CD14-positive monocyte (primary cell): ENCODE measurements around the gene SAA2. TPM values are rescaled to one million over a fixed set of nuclear protein-coding genes. Genes with fewer than 3 reads are reported as not detected.

Experiments used
- DNase-seq, 3 donors: peaks; one replicate each; pipeline ENCODE4 v3.0.0-alpha.2; 2011 to 2022
- H2AFZ ChIP-seq: 2 replicates; pipeline ENCODE4 v1.6.0; 2012; ENCODE audit warnings: mild to moderate bottlenecking, low read depth, low read length, inconsistent platforms; ENCODE audit not compliant: insufficient read depth, poor library complexity, severe bottlenecking
- H3K27ac ChIP-seq, 2 donors: 1 replicate in 1 of 2; 2 replicates in 1 of 2; pipeline ENCODE4 v1.5.1; 2012 to 2013; ENCODE audit warnings: low read length in 2 of 2, control low read depth in 1 of 2, inconsistent platforms in 1 of 2, low read depth in 1 of 2, mild to moderate bottlenecking in 1 of 2
- H3K27me3 ChIP-seq, 2 donors: one replicate each; pipeline versions ENCODE4 v1.6.0 to v1.6.1; 2011 to 2013; ENCODE audit warnings: low read length in 2 of 2; ENCODE audit not compliant: control insufficient read depth in 2 of 2, insufficient read depth in 2 of 2
- H3K36me3 ChIP-seq, 2 donors: replicated peaks in 1 of 2; 1 replicate in 1 of 2; 2 replicates in 1 of 2; pipeline versions ENCODE4 v1.5.1 to v1.6.1; 2012 to 2013; ENCODE audit warnings: low read length in 2 of 2, control low read depth in 1 of 2, inconsistent platforms in 1 of 2, mild to moderate bottlenecking in 1 of 2; ENCODE audit not compliant: insufficient read depth in 2 of 2, control insufficient read depth in 1 of 2
- H3K4me1 ChIP-seq, 2 donors: 1 replicate in 1 of 2; 2 replicates in 1 of 2; pipeline versions ENCODE4 v1.5.1 to v1.6.1; 2012 to 2013; ENCODE audit warnings: low read length in 2 of 2, control low read depth in 1 of 2, inconsistent platforms in 1 of 2, mild to moderate bottlenecking in 1 of 2, moderate library complexity in 1 of 2; ENCODE audit not compliant: insufficient read depth in 2 of 2, control insufficient read depth in 1 of 2
- H3K4me2 ChIP-seq: replicated peaks from 2 replicates; pipeline ENCODE3; 2012; ENCODE audit warnings: low read length, moderate library complexity, mild to moderate bottlenecking; ENCODE audit not compliant: poor library complexity, severe bottlenecking; ENCODE audit errors: extremely low read depth
- H3K4me3 ChIP-seq, 3 experiments: fragments of 200-600 bp in 1 of 3; sonication (generic) in 1 of 3; replicated peaks in 1 of 3; 1 replicate in 2 of 3; 2 replicates in 1 of 3; pipeline ENCODE4 v1.5.1; 2011 to 2013; ENCODE audit warnings: low read length in 3 of 3, mild to moderate bottlenecking in 3 of 3, control low read depth in 2 of 3, low read depth in 2 of 3, inconsistent platforms in 1 of 3, moderate library complexity in 1 of 3
- H3K79me2 ChIP-seq: 2 replicates; pipeline ENCODE4 v1.6.0; 2012; ENCODE audit warnings: mild to moderate bottlenecking, control low read depth, inconsistent platforms, low read length, moderate library complexity; ENCODE audit not compliant: insufficient read depth
- H3K9ac ChIP-seq: 2 replicates; pipeline ENCODE4 v1.6.0; 2017; ENCODE audit warnings: low read length, mild to moderate bottlenecking; ENCODE audit not compliant: insufficient read depth, poor library complexity, severe bottlenecking
- H3K9me3 ChIP-seq, 2 donors: replicated peaks in 1 of 2; 1 replicate in 1 of 2; 2 replicates in 1 of 2; pipeline versions ENCODE4 v1.5.1 to v1.6.1; 2012 to 2013; ENCODE audit warnings: low read length in 2 of 2, control low read depth in 1 of 2; ENCODE audit not compliant: control insufficient read depth in 1 of 2, insufficient read depth in 1 of 2
- H4K20me1 ChIP-seq: 2 replicates; pipeline ENCODE4 v1.6.0; 2012; ENCODE audit warnings: mild to moderate bottlenecking, low read length, control low read depth, moderate library complexity; ENCODE audit not compliant: insufficient read depth
- H3K27ac Mint-ChIP-seq, 7 donors: one replicate each; pipeline ENCODE4 v1.8.0; 2020; ENCODE audit warnings: mild to moderate bottlenecking in 7 of 7, mixed read lengths in 7 of 7, moderate library complexity in 6 of 7, inconsistent platforms in 2 of 7
- H3K27me3 Mint-ChIP-seq, 3 donors: one replicate each; pipeline ENCODE4 v1.8.0; 2021 to 2022; ENCODE audit warnings: low read depth in 3 of 3, mild to moderate bottlenecking in 3 of 3, mixed read lengths in 3 of 3, moderate library complexity in 3 of 3, inconsistent platforms in 1 of 3
- H3K36me3 Mint-ChIP-seq, 2 donors: one replicate each; pipeline ENCODE4 v1.8.0; 2020; ENCODE audit warnings: mixed read lengths in 2 of 2, inconsistent platforms in 1 of 2, mild to moderate bottlenecking in 1 of 2
- H3K4me1 Mint-ChIP-seq: one replicate; pipeline ENCODE4 v1.8.0; 2020; ENCODE audit warnings: mild to moderate bottlenecking, mixed read lengths
- H3K4me3 Mint-ChIP-seq, 2 donors: one replicate each; pipeline ENCODE4 v1.8.0; 2020; ENCODE audit warnings: mild to moderate bottlenecking in 2 of 2, mixed read lengths in 2 of 2, moderate library complexity in 1 of 2
- H3K9me3 Mint-ChIP-seq, 7 donors: one replicate each; pipeline ENCODE4 v1.8.0; 2020 to 2022; ENCODE audit warnings: mixed read lengths in 7 of 7, mild to moderate bottlenecking in 6 of 7, moderate library complexity in 6 of 7, inconsistent platforms in 2 of 7
- CTCF ChIP-seq: fragments of 200-600 bp; IDR thresholded peaks from one replicate; pipeline ENCODE4 v1.8.0; 2022; ENCODE audit warnings: antibody characterized with exemption, mild to moderate bottlenecking
- WGBS: methylation state at CpG from one replicate; pipeline ENCODE4 v1.1.5; 2013; ENCODE audit warnings: missing lambda C conversion rate; ENCODE audit not compliant: insufficient coverage; 5-methylcytosine and 5-hydroxymethylcytosine counted together
- intact Hi-C, 2 donors: fragments of 100-400 bp; cut with micrococcal nuclease; formaldehyde crosslinking; loops; one replicate each; pipeline versions ENCODE4 v1.15.0 to v1.15.1; 2023
- polyA plus RNA-seq, 3 donors: library from polyadenylated mRNA; depleted of rRNA in 1 of 3; unstranded in 2 of 3; stranded (reverse) in 1 of 3; fragments of 300-500 nt in 2 of 3; fragments of >200 nt in 1 of 3; fragmentation: Illumina TruSeq in 2 of 3; gene quantifications; 1 replicate in 2 of 3; 2 replicates in 1 of 3; pipeline ENCODE4 v1.2.3, GENCODE V29; 2012 to 2021

The SAA2 gene
- polyA plus RNA-seq, 3 donors = not detected

DNA sequence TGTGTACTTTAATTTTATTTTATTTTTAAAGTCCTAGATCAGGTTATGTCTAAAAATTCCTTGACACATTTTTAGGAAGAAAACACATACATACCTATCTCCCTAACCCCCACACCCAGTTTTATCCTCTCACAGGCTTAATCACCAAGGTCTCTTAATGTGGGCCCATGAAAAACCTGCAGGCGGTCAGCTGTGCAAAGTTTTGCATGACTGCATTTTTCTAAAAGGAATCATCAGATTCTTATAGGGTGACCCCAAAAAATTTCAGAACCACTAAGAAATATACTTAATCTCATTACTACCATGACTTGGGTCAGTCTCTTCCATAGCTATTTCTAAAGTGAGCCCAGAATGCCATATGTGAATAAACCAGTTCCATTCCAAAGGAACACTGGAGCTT lies 37.4 kb upstream of the SAA2 start:
- H3K4me1 ChIP-seq = peaks cover 10 to 18% of the 10 kb centered on the region in 2 donors
- no peak overlapping the region for H3K9ac ChIP-seq
- H2AFZ ChIP-seq = no peak overlapping the region
- H4K20me1 ChIP-seq = no peaks in the 10 kb centered on the region
- H3K9me3 Mint-ChIP-seq = no peaks in the 10 kb centered on the region
- peaks cover 9% of the 10 kb centered on the region for H3K4me1 Mint-ChIP-seq
- no peaks in the 10 kb centered on the region for H3K27me3 Mint-ChIP-seq
- DNase-seq = no peak
- H3K27ac ChIP-seq = no peak overlapping the region
- TF ChIP-seq CTCF = no peak
- peak overlapping the region in 1 of 7 donors; percentile 75 for H3K27ac Mint-ChIP-seq
- 100% methylated on average over 1 of the region's 1 CpG for WGBS
- intact Hi-C loops = no loop called here
- H3K27me3 ChIP-seq = no peaks in the 10 kb centered on the region
- H3K36me3 ChIP-seq = peaks cover 72 to 93% of the 10 kb centered on the region in 2 donors
- H3K4me2 ChIP-seq = no peak overlapping the region
- H3K36me3 Mint-ChIP-seq = peaks cover 71 to 82% of the 10 kb centered on the region in 2 donors
- H3K4me3 Mint-ChIP-seq = no peak overlapping the region
- H3K4me3 ChIP-seq = no peak overlapping the region
- H3K9me3 ChIP-seq = no peaks in the 10 kb centered on the region
- no peaks in the 10 kb centered on the region for H3K79me2 ChIP-seq

DNA sequence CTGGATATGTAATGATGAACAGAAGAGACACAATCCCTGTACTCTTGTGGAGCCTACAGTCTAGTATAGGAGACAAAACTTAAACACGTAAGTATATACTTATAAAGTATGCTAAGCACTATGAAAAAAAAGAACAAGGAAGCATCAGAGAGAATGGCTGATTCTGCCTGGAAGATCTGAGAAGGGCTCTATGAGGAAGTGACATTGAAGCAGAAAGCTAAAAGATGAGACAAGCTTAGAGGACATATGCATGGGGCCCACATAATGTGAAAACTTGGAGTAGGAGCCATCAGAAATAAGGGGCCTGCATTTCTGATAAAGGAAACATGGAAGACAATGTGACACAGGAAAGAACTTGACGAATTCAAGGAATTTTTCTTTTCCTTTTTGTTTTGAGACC lies 34.2 kb upstream of the SAA2 start:
- intact Hi-C loops = loop anchor here in 1 of 2 donors (5.0 kb wide), 1 partner anchor 40 kb away; no protein-coding TSS in a partner anchor
- Histone ChIP-seq H3K4me2 (no peak overlapping the region), H3K79me2 (peaks cover 8% of the 10 kb centered on the region), H3K9me3 (no peaks in the 10 kb centered on the region), H2AFZ (no peak overlapping the region), H3K4me1 (peaks cover 37 to 49% of the 10 kb centered on the region in 2 donors), H3K9ac (no peak overlapping the region), H4K20me1 (no peaks in the 10 kb centered on the region), H3K4me3 (no peak overlapping the region), H3K27ac (peak overlapping the region in 1 of 2 donors; percentile 89), H3K36me3 (peaks cover 41 to 68% of the 10 kb centered on the region in 2 donors), H3K27me3 (no peaks in the 10 kb centered on the region)
- peaks cover 56 to 63% of the 10 kb centered on the region in 2 donors for H3K36me3 Mint-ChIP-seq
- H3K4me3 Mint-ChIP-seq = no peak overlapping the region
- 100% methylated on average over 1 of the region's 2 CpGs for WGBS
- H3K9me3 Mint-ChIP-seq = no peaks in the 10 kb centered on the region
- DNase-seq = peak in 1 of 3 donors; percentile 8
- peak overlapping the region in 6 of 7 donors; percentile 0 to 83 (median 65) for H3K27ac Mint-ChIP-seq
- no peak for TF ChIP-seq CTCF
- H3K27me3 Mint-ChIP-seq = no peaks in the 10 kb centered on the region
- peaks cover 35% of the 10 kb centered on the region for H3K4me1 Mint-ChIP-seq
